Measurements from ENCODE around the gene TOGARAM1. TPM values are rescaled to one million over a fixed set of nuclear protein-coding genes. Genes with fewer than 3 reads are reported as not detected.

Gene TOGARAM1
- 10 to 100 TPM; 19.1 to 32.7 (median 28.1) TPM for polyA plus RNA-seq (ENCODE audit: insufficient read length in 10 of 10)
- long read RNA-seq, donor 1, partial matches to known transcripts = 7 of 8 reads
- long read RNA-seq, donor 1, other reads (novel, unspliced or antisense) = 0 of 8 reads
- long read RNA-seq, donor 2, partial matches to known transcripts = 6 of 7 reads
- long read RNA-seq, donor 2, other reads (novel, unspliced or antisense) = 0 of 7 reads
- long read RNA-seq, donor 3 = 0 reads
- long read RNA-seq, donor 4 = 0 reads
- long read RNA-seq, donor 5, full-length matches to known transcripts = 2 of 8 reads
- long read RNA-seq, donor 5, partial matches to known transcripts = 6 of 8 reads
- long read RNA-seq, donor 5, other reads (novel, unspliced or antisense) = 0 of 8 reads
- long read RNA-seq, donor 6, partial matches to known transcripts = 29 of 30 reads
- long read RNA-seq, donor 6, other reads (novel, unspliced or antisense) = 0 of 30 reads
- long read RNA-seq, donor 7, full-length matches to known transcripts = 1 of 6 reads
- long read RNA-seq, donor 7, partial matches to known transcripts = 5 of 6 reads
- long read RNA-seq, donor 7, other reads (novel, unspliced or antisense) = 0 of 6 reads
- long read RNA-seq, donor 8, partial matches to known transcripts = 6 of 6 reads
- long read RNA-seq, donor 8, other reads (novel, unspliced or antisense) = 0 of 6 reads
- long read RNA-seq, donor 9 = 0 reads

- peak; percentile 100 for DNase-seq
These were observed at the start of gene TOGARAM1, which contains the start of gene KLHL28 for GRCh38 chr14:44961554-44962333. TSS of gene TOGARAM1 (plus strand) at chr14:44962190. CDS start at chr14:44962422, 232 bp downstream. TSS of gene KLHL28 (minus strand) at chr14:44961947. CDS start at chr14:44945928, 16,019 bp downstream.

- peak; percentile 24 to 74 (median 58) for DNase-seq
These were observed 47.1 kb upstream of the TOGARAM1 start for GRCh38 chr14:44914849-44915248.

GRCh38 chr14:44928793-44929192 lies 33.2 kb upstream of the TOGARAM1 start:
- no peak for DNase-seq

- DNase-seq = no peak
These were observed 26.8 kb upstream of the TOGARAM1 start for GRCh38 chr14:44935155-44935554.

- DNase-seq = no peak
These were observed 24.4 kb upstream of the TOGARAM1 start for GRCh38 chr14:44937547-44937946.

GRCh38 chr14:44940211-44940610 lies 21.8 kb upstream of the TOGARAM1 start:
- DNase-seq = no peak

GRCh38 chr14:44940944-44941343 lies 21.0 kb upstream of the TOGARAM1 start:
- no peak for DNase-seq

- peak in 1 of 3 donors; percentile 5 for DNase-seq
These were observed 20.4 kb upstream of the TOGARAM1 start for GRCh38 chr14:44941591-44941990.

- no peak for DNase-seq
These were observed 19.6 kb upstream of the TOGARAM1 start for GRCh38 chr14:44942436-44942835.

- no peak for DNase-seq
These were observed 17.9 kb upstream of the TOGARAM1 start for GRCh38 chr14:44944107-44944506.

GRCh38 chr14:44945264-44945663 lies 16.7 kb upstream of the TOGARAM1 start:
- peak; percentile 45 to 76 (median 59) for DNase-seq

- no peak for DNase-seq
These were observed 10.9 kb upstream of the TOGARAM1 start for GRCh38 chr14:44951051-44951450.

- DNase-seq = no peak
These were observed 9.4 kb upstream of the TOGARAM1 start for GRCh38 chr14:44952391-44953110.

- DNase-seq = no peak
These were observed 7.2 kb upstream of the TOGARAM1 start for GRCh38 chr14:44954750-44955149.

GRCh38 chr14:44955528-44955927 lies 6.5 kb upstream of the TOGARAM1 start:
- no peak for DNase-seq

GRCh38 chr14:44956866-44957265 lies 5.1 kb upstream of the TOGARAM1 start:
- DNase-seq = no peak

- no peak for DNase-seq
These were observed 2.5 kb upstream of the TOGARAM1 start for GRCh38 chr14:44959538-44959937.

- DNase-seq = peak in 1 of 3 donors; percentile 13
These were observed 1.8 kb upstream of the TOGARAM1 start for GRCh38 chr14:44960146-44960545.

GRCh38 chr14:44960646-44961045 lies 1.3 kb upstream of the TOGARAM1 start:
- DNase-seq = no peak

GRCh38 chr14:44961151-44961553 lies 838 bp upstream of the TOGARAM1 start:
- peak; percentile 53 to 89 (median 69) for DNase-seq

GRCh38 chr14:44962334-44963043 lies 499 bp downstream of the TOGARAM1 start:
- DNase-seq = peak in 2 of 3 donors; percentile 76 to 89
